ENCODE results near the gene HNF4A.

HNF4A gene

GRCh38 chr20:44349349-44349748 is 6.2 kb upstream of the HNF4A start:
- Histone ChIP-seq H2AK5ac (ENCODE audit: low read length) (no peak overlapping the region), H3K56ac (ENCODE audit: low read length) (no peak overlapping the region), H3K4me2 (ENCODE audit: low read length) (no peak overlapping the region), H3K4me3 (ENCODE audit: low read length) (no peak overlapping the region), H3K23ac (ENCODE audit: low read length) (no peak overlapping the region), H3K79me2 (ENCODE audit: control insufficient read depth, insufficient read depth, low read length) (no peaks in the 10 kb centered on the region), H2BK15ac (replicated peaks; ENCODE audit: low read depth) (no peak overlapping the region), H3K27ac (ENCODE audit: low read depth, low read length) (no peak overlapping the region), H2BK5ac (ENCODE audit: low read length) (no peak overlapping the region), H3K79me1 (ENCODE audit: low read length) (no peaks in the 10 kb centered on the region), H3K27me3 (ENCODE audit: insufficient read depth, low read length, poor library complexity) (no peaks in the 10 kb centered on the region), H3K18ac (ENCODE audit: low read length) (no peak overlapping the region), H3K36me3 (ENCODE audit: control insufficient read depth, insufficient read depth, low read length) (no peaks in the 10 kb centered on the region), H3K4me1 (ENCODE audit: control insufficient read depth, low read depth, low read length) (peaks cover 1% of the 10 kb centered on the region), H3K4ac (ENCODE audit: low read depth, low read length) (no peak overlapping the region), H3K9ac (ENCODE audit: low read length) (no peak overlapping the region), H4K5ac (ENCODE audit: low read length) (no peak overlapping the region), H2BK120ac (ENCODE audit: low read depth, low read length) (no peak overlapping the region), H4K8ac (ENCODE audit: low read depth, low read length) (no peak overlapping the region)
- no CpG with 5 or more reads among the region's 3 CpGs for WGBS (ENCODE audit: extremely low coverage, insufficient coverage, low lambda C conversion rate)
- DNase-seq, result no peak

- H4K8ac ChIP-seq (ENCODE audit: low read depth, low read length), result no peak overlapping the region
Measured at GRCh38 chr20:44350567-44350966, 4.9 kb upstream of the HNF4A start.

GRCh38 chr20:44354979-44355497 is 461 bp upstream of the HNF4A start:
- Histone ChIP-seq H2BK5ac (ENCODE audit: low read length) (no peak overlapping the region), H2BK15ac (replicated peaks; ENCODE audit: low read depth) (no peak overlapping the region), H3K9ac (ENCODE audit: low read length) (no peak overlapping the region), H3K36me3 (ENCODE audit: control insufficient read depth, insufficient read depth, low read length) (no peaks in the 10 kb centered on the region), H3K27ac (ENCODE audit: low read depth, low read length) (no peak overlapping the region), H4K5ac (ENCODE audit: low read length) (no peak overlapping the region), H3K4me1 (ENCODE audit: control insufficient read depth, low read depth, low read length) (peaks cover 3% of the 10 kb centered on the region), H3K56ac (ENCODE audit: low read length) (no peak overlapping the region), H3K23ac (ENCODE audit: low read length) (no peak overlapping the region), H3K4me3 (ENCODE audit: low read length) (no peak overlapping the region), H3K79me1 (ENCODE audit: low read length) (no peaks in the 10 kb centered on the region), H3K4ac (ENCODE audit: low read depth, low read length) (no peak overlapping the region), H3K4me2 (ENCODE audit: low read length) (no peak overlapping the region), H3K18ac (ENCODE audit: low read length) (no peak overlapping the region), H2BK120ac (ENCODE audit: low read depth, low read length) (no peak overlapping the region), H2AK5ac (ENCODE audit: low read length) (no peak overlapping the region), H3K27me3 (ENCODE audit: insufficient read depth, low read length, poor library complexity) (no peaks in the 10 kb centered on the region), H3K79me2 (ENCODE audit: control insufficient read depth, insufficient read depth, low read length) (no peaks in the 10 kb centered on the region), H4K8ac (ENCODE audit: low read depth, low read length) (no peak overlapping the region)
- DNase-seq, result no peak
- no CpG with 5 or more reads among the region's 6 CpGs for WGBS (ENCODE audit: extremely low coverage, insufficient coverage, low lambda C conversion rate)

More at GRCh38 chr20:44350567-44350966, 4.9 kb upstream of the HNF4A start:
- H4K5ac ChIP-seq (ENCODE audit: low read length), result no peak overlapping the region
- no peaks in the 10 kb centered on the region for H3K79me1 ChIP-seq (ENCODE audit: low read length)
- no peak overlapping the region for H2BK120ac ChIP-seq (ENCODE audit: low read depth, low read length)
- no peaks in the 10 kb centered on the region for H3K79me2 ChIP-seq (ENCODE audit: control insufficient read depth, insufficient read depth, low read length)
- no peak overlapping the region for H3K4ac ChIP-seq (ENCODE audit: low read depth, low read length)
- no peak overlapping the region for H2BK5ac ChIP-seq (ENCODE audit: low read length)
- H3K27ac ChIP-seq (ENCODE audit: low read depth, low read length), result no peak overlapping the region
- H3K4me2 ChIP-seq (ENCODE audit: low read length), result no peak overlapping the region
- H3K23ac ChIP-seq (ENCODE audit: low read length), result no peak overlapping the region
- H2BK15ac ChIP-seq (replicated peaks; ENCODE audit: low read depth), result no peak overlapping the region
- WGBS (ENCODE audit: extremely low coverage, insufficient coverage, low lambda C conversion rate), result no CpG with 5 or more reads among the region's 6 CpGs
- H3K27me3 ChIP-seq (ENCODE audit: insufficient read depth, low read length, poor library complexity), result no peaks in the 10 kb centered on the region
- H2AK5ac ChIP-seq (ENCODE audit: low read length), result no peak overlapping the region
- H3K4me1 ChIP-seq (ENCODE audit: control insufficient read depth, low read depth, low read length), result peaks cover 1% of the 10 kb centered on the region
- H3K36me3 ChIP-seq (ENCODE audit: control insufficient read depth, insufficient read depth, low read length), result no peaks in the 10 kb centered on the region
- DNase-seq, result no peak
- no peak overlapping the region for H3K18ac ChIP-seq (ENCODE audit: low read length)
- H3K4me3 ChIP-seq (ENCODE audit: low read length), result no peak overlapping the region
- H3K56ac ChIP-seq (ENCODE audit: low read length), result no peak overlapping the region
- no peak overlapping the region for H3K9ac ChIP-seq (ENCODE audit: low read length)

DNA sequence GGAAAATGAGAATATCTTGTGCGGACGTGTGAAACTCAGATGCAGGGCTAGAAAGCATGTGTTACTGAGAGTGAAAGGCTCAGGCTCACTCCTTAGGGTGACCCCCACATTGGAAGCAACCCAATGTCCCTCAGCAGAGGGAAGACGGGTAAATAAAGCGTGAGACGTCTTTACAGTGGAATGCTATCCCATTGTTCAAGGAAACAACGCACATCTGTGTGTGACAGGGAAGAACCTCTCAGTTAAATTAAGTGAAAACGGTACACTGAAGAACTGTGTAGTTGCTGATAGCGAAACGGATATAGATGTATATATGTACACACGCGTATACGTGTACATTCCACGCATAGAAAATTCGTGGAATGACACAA is 839 bp downstream of the HNF4A start:
- H3K79me2 ChIP-seq (ENCODE audit: control insufficient read depth, insufficient read depth, low read length), result no peaks in the 10 kb centered on the region
- no peak overlapping the region for H2BK15ac ChIP-seq (replicated peaks; ENCODE audit: low read depth)
- no peak overlapping the region for H3K23ac ChIP-seq (ENCODE audit: low read length)
- no peak for DNase-seq
- H3K4me1 ChIP-seq (ENCODE audit: control insufficient read depth, low read depth, low read length), result peaks cover 3% of the 10 kb centered on the region
- H2BK120ac ChIP-seq (ENCODE audit: low read depth, low read length), result no peak overlapping the region
- no peak overlapping the region for H3K4me2 ChIP-seq (ENCODE audit: low read length)
- no peak overlapping the region for H2BK5ac ChIP-seq (ENCODE audit: low read length)
- no peak overlapping the region for H3K9ac ChIP-seq (ENCODE audit: low read length)
- WGBS (ENCODE audit: extremely low coverage, insufficient coverage, low lambda C conversion rate), result no CpG with 5 or more reads among the region's 14 CpGs
- H3K4me3 ChIP-seq (ENCODE audit: low read length), result no peak overlapping the region
- H3K4ac ChIP-seq (ENCODE audit: low read depth, low read length), result no peak overlapping the region
- no peaks in the 10 kb centered on the region for H3K36me3 ChIP-seq (ENCODE audit: control insufficient read depth, insufficient read depth, low read length)
- no peak overlapping the region for H2AK5ac ChIP-seq (ENCODE audit: low read length)
- H3K79me1 ChIP-seq (ENCODE audit: low read length), result no peaks in the 10 kb centered on the region
- H3K18ac ChIP-seq (ENCODE audit: low read length), result no peak overlapping the region
- no peak overlapping the region for H3K27ac ChIP-seq (ENCODE audit: low read depth, low read length)
- H3K27me3 ChIP-seq (ENCODE audit: insufficient read depth, low read length, poor library complexity), result no peaks in the 10 kb centered on the region
- peak overlapping the region; percentile 73 for H3K56ac ChIP-seq (ENCODE audit: low read length)
- no peak overlapping the region for H4K5ac ChIP-seq (ENCODE audit: low read length)
- no peak overlapping the region for H4K8ac ChIP-seq (ENCODE audit: low read depth, low read length)

GRCh38 chr20:44357020-44357419 is 1.5 kb downstream of the HNF4A start:
- Histone ChIP-seq H2BK15ac (replicated peaks; ENCODE audit: low read depth) (no peak overlapping the region), H2AK5ac (ENCODE audit: low read length) (peak overlapping the region; percentile 71), H3K79me1 (ENCODE audit: low read length) (no peaks in the 10 kb centered on the region), H2BK5ac (ENCODE audit: low read length) (peak overlapping the region; percentile 36), H3K79me2 (ENCODE audit: control insufficient read depth, insufficient read depth, low read length) (no peaks in the 10 kb centered on the region), H2BK120ac (ENCODE audit: low read depth, low read length) (no peak overlapping the region), H3K27me3 (ENCODE audit: insufficient read depth, low read length, poor library complexity) (no peaks in the 10 kb centered on the region), H3K23ac (ENCODE audit: low read length) (no peak overlapping the region), H3K4me2 (ENCODE audit: low read length) (no peak overlapping the region), H4K5ac (ENCODE audit: low read length) (peak overlapping the region; percentile 41), H4K8ac (ENCODE audit: low read depth, low read length) (no peak overlapping the region), H3K4me3 (ENCODE audit: low read length) (no peak overlapping the region), H3K56ac (ENCODE audit: low read length) (no peak overlapping the region), H3K18ac (ENCODE audit: low read length) (peak overlapping the region; percentile 11), H3K9ac (ENCODE audit: low read length) (no peak overlapping the region), H3K36me3 (ENCODE audit: control insufficient read depth, insufficient read depth, low read length) (no peaks in the 10 kb centered on the region), H3K4me1 (ENCODE audit: control insufficient read depth, low read depth, low read length) (peaks cover 3% of the 10 kb centered on the region), H3K27ac (ENCODE audit: low read depth, low read length) (no peak overlapping the region), H3K4ac (ENCODE audit: low read depth, low read length) (no peak overlapping the region)
- no CpG with 5 or more reads among the region's 2 CpGs for WGBS (ENCODE audit: extremely low coverage, insufficient coverage, low lambda C conversion rate)
- peak; percentile 70 for DNase-seq

- Histone ChIP-seq H4K5ac (ENCODE audit: low read length) (no peak overlapping the region), H3K79me2 (ENCODE audit: control insufficient read depth, insufficient read depth, low read length) (no peaks in the 10 kb centered on the region), H3K36me3 (ENCODE audit: control insufficient read depth, insufficient read depth, low read length) (no peaks in the 10 kb centered on the region), H2AK5ac (ENCODE audit: low read length) (no peak overlapping the region), H3K23ac (ENCODE audit: low read length) (no peak overlapping the region), H3K4ac (ENCODE audit: low read depth, low read length) (no peak overlapping the region), H4K8ac (ENCODE audit: low read depth, low read length) (no peak overlapping the region), H3K4me1 (ENCODE audit: control insufficient read depth, low read depth, low read length) (peaks cover 2% of the 10 kb centered on the region), H2BK5ac (ENCODE audit: low read length) (no peak overlapping the region), H3K9ac (ENCODE audit: low read length) (no peak overlapping the region), H3K27ac (ENCODE audit: low read depth, low read length) (no peak overlapping the region), H2BK120ac (ENCODE audit: low read depth, low read length) (no peak overlapping the region), H3K79me1 (ENCODE audit: low read length) (no peaks in the 10 kb centered on the region), H2BK15ac (replicated peaks; ENCODE audit: low read depth) (no peak overlapping the region), H3K27me3 (ENCODE audit: insufficient read depth, low read length, poor library complexity) (no peaks in the 10 kb centered on the region), H3K18ac (ENCODE audit: low read length) (no peak overlapping the region), H3K4me3 (ENCODE audit: low read length) (no peak overlapping the region), H3K56ac (ENCODE audit: low read length) (no peak overlapping the region), H3K4me2 (ENCODE audit: low read length) (no peak overlapping the region)
- no peak for DNase-seq
- WGBS (ENCODE audit: extremely low coverage, insufficient coverage, low lambda C conversion rate), result no CpG with 5 or more reads among the region's 4 CpGs
Measured at GRCh38 chr20:44357555-44358125, 2.1 kb downstream of the HNF4A start.
